ENCODE measurements around the gene REXO1. TPM values are rescaled to one million over a fixed set of nuclear protein-coding genes. Genes with fewer than 3 reads are reported as not detected.

REXO1 gene
- polyA plus RNA-seq, 1 experiment, result 11.0 TPM

DNA sequence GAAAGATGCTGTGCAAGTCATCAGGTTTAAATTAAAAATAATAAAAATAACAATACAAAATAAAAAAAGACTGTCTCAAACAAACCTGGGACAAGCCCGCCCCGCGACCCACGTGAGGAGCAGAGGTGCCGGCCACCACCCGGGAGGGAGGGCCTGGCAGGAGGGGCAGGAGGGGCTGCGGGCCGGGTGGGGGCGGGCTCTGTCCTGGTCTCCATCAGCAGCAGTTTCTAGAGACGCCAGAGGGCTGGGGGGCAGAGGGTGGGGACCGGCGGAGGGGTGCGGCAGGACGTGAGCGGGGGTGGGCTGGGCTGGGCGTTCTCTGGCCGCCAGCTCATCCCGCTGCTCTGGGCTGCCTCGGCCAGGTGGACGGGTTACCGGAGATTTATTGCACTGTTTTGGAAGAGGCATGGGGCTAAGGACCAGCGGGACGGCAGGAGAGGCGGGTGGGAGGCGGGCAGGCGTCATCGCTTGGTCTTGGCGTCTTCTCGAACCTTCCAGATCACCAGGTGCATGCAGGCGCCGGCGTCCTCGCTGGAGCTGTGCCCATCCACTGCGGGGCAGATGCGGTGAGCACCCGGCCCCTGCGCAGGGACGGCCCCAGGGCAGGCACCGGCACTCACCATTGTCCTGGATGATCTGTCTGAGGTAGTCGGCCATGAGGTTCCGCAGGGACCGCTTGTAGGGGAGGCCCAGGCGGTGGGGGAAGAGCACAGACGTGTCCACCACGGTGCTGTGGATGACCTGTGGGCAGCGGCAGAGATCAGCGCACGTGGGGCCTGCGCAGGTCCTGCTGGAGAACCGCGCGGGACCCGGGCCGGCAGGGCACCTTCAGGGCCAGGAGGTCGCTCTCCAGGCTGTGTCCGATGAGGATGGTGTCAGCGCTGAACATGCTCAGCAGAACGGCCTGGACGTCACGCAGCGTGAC lies 32.4 kb downstream of the REXO1 start:
- POLR2A ChIA-PET, result no interaction called here
- TF ChIP-seq, protein P1, sequence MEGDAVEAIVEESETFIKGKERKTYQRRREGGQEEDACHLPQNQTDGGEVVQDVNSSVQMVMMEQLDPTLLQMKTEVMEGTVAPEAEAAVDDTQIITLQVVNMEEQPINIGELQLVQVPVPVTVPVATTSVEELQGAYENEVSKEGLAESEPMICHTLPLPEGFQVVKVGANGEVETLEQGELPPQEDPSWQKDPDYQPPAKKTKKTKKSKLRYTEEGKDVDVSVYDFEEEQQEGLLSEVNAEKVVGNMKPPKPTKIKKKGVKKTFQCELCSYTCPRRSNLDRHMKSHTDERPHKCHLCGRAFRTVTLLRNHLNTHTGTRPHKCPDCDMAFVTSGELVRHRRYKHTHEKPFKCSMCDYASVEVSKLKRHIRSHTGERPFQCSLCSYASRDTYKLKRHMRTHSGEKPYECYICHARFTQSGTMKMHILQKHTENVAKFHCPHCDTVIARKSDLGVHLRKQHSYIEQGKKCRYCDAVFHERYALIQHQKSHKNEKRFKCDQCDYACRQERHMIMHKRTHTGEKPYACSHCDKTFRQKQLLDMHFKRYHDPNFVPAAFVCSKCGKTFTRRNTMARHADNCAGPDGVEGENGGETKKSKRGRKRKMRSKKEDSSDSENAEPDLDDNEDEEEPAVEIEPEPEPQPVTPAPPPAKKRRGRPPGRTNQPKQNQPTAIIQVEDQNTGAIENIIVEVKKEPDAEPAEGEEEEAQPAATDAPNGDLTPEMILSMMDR (IDR thresholded peaks at IDR 0.05; ENCODE audit: insufficient read depth, low read depth, low read length), result no peak

DNA sequence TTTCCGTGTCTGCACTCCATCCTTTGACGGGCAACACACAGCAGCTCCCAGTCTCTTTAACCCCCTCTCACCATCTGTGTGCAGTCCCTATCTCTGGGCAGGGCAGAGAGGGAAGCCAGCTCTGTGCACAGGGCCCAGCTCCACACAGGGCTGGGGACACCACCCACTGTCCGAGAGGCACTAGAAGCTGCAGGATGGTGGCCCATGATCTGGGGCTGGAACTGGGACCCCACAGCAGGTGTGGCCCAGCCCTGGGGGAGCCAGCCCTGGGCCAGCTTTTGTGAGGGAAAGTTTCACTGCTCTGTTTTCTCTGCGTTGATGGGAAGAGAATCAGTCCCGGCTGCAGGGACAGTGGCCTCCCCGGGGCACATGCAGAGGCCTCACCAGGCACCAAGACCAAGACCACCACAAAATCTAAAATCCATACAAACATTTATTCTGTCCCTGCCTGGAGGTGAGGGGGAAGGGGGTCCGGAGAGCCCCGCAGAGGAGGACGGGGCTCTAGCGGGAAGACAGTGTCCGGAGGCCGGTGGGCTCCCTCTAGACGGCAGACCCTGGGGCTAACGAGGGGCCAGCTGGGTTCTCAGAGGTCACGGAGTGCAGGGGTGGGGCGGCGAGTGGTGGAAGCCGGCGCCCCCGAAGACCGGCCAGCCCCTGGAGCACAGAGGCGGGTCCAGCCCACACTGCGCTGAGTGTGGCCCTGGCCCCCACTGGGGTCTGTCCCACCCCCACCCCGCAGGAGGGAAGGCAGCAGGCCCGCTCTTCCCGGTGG lies 33.3 kb downstream of the REXO1 start:
- ChIA-PET CTCF (interaction anchor here (1.0 to 2.4 kb wide), 5 partner anchors 9 to 143 kb away, joined by 3 to 18 read pairs (median 4); no protein-coding TSS in a partner anchor), POLR2A (no interaction called here)

More for the DNA sequence above, 32.4 kb downstream of the REXO1 start:
- CTCF ChIA-PET, result interaction anchor here (0.8 to 2.3 kb wide), 3 partner anchors 10 to 144 kb away, joined by 3 to 8 read pairs (median 4); no protein-coding TSS in a partner anchor
- Histone ChIP-seq H3K4me3 (ENCODE audit: low read depth, low read length) (no peak overlapping the region), H3K27me3 (ENCODE audit: control insufficient read depth, insufficient read depth, low read length) (no peaks in the 10 kb centered on the region), H3K36me3 (ENCODE audit: control insufficient read depth, insufficient read depth, low read length) (peaks cover 39% of the 10 kb centered on the region)
- DNase-seq (ENCODE audit: low read depth), result no peak

DNA sequence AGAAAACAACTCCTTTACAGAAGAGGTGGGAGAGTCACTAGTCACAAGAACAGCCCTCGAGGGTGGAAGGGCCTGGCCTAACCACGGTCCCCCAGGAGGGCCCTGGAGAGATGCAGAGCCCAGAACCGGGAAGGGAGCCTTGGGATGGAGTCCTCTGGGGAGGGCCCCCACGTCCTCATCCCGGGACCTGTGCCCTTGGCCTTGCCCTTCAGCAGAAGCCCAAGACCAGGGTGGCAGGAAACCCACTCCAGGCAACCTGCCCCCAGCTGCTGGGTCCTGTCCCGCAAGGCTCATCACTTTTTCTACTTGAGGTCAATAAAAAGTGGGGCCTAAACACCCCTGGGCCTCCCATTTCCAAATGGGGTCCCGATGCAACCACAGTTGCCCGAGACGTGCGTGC lies 33.9 kb downstream of the REXO1 start:
- Histone ChIP-seq H3K4me3 (ENCODE audit: low read depth, low read length) (no peak overlapping the region), H3K27me3 (ENCODE audit: control insufficient read depth, insufficient read depth, low read length) (no peaks in the 10 kb centered on the region), H3K36me3 (ENCODE audit: control insufficient read depth, insufficient read depth, low read length) (peaks cover 28% of the 10 kb centered on the region)
- no peak for DNase-seq (ENCODE audit: low read depth)
- ChIA-PET CTCF (interaction anchor here (1.0 to 2.4 kb wide), 7 partner anchors 10 to 142 kb away, joined by 3 to 18 read pairs (median 4); no protein-coding TSS in a partner anchor), POLR2A (no interaction called here)
- TF ChIP-seq, protein P1 (IDR thresholded peaks at IDR 0.05; ENCODE audit: insufficient read depth, low read depth, low read length), result no peak

More for the DNA sequence above, 33.3 kb downstream of the REXO1 start:
- Histone ChIP-seq H3K27me3 (ENCODE audit: control insufficient read depth, insufficient read depth, low read length) (no peaks in the 10 kb centered on the region), H3K36me3 (ENCODE audit: control insufficient read depth, insufficient read depth, low read length) (peaks cover 35% of the 10 kb centered on the region), H3K4me3 (ENCODE audit: low read depth, low read length) (no peak overlapping the region)
- TF ChIP-seq, protein P1 (IDR thresholded peaks at IDR 0.05; ENCODE audit: insufficient read depth, low read depth, low read length), result no peak
- DNase-seq (ENCODE audit: low read depth), result no peak

DNA sequence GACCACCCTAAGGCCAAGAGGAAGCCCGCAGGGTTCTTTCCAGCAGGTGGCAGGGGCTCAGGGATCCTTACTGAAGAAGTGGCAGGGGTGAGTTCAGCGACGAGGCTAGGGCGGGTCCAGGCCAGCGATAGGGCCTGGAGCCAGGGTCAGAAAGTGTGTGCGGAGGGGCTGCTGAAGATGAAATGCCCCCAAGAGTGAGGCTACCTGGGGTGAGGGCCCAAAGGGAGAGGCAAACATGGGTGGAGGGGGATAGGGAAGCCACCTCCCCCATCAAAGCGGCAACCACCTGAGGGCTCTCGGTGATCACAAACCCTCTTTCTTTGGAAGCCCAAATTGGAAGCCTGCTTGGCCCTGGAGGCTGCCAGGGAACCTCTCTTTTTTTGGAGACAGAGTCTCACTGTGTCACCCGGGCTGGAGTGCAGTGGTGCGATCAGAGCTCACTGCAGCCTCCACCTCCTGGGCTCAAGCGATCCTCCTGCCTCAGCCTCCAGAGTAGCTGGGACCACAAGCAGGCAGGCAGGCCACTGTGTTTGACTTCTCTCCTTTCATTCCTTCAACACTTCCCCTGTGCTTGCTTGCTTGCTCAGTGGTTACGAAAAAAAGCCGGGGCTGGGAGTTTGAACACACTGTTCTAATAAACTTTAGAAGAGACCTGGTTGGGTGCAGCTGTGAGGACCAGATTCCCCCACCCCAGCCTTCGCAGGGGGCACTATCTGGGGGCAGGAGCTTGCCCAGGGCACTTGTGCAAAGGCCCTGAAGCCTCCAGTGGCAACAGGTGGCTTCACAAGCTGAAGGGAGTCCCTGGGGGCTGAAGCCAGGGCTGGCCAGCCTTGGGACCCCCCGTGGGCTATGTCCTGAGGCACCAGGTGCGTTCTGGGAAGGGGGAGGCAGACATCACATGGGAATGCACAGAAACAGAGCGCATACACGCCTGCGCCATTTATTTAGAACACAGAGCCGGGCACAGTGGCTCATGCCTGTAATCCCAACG lies 34.8 kb downstream of the REXO1 start:
- H3K4me3 ChIP-seq (ENCODE audit: low read depth, low read length), result peak overlapping the region; percentile 80
- CTCF ChIA-PET, result interaction anchor here (1.0 to 2.4 kb wide), 5 partner anchors 10 to 33 kb away, joined by 3 to 18 read pairs (median 4); no protein-coding TSS in a partner anchor
- H3K36me3 ChIP-seq (ENCODE audit: control insufficient read depth, insufficient read depth, low read length), result peaks cover 24% of the 10 kb centered on the region
- no peak for DNase-seq (ENCODE audit: low read depth)
- TF ChIP-seq, protein P1 (IDR thresholded peaks at IDR 0.05; ENCODE audit: insufficient read depth, low read depth, low read length), result no peak
- H3K27me3 ChIP-seq (ENCODE audit: control insufficient read depth, insufficient read depth, low read length), result no peaks in the 10 kb centered on the region
- POLR2A ChIA-PET, result no interaction called here

All from BJ (cell line).